Cardiac muscle cell (in vitro differentiated cells and primary cell): ENCODE results near the gene LIX1. TPM values are rescaled to one million over a fixed set of nuclear protein-coding genes. Genes with fewer than 3 reads are reported as not detected.

Experiments used
- DNase-seq, 2 donors: peaks; one replicate each; pipeline versions ENCODE4 v3.0.0 to v3.0.0-alpha.2; 2010 to 2017; ENCODE audit warnings: low read depth in 1 of 2, low spot score in 1 of 2
- H3K27ac ChIP-seq: fragments of 200-600 bp; sonication (generic); 2 replicates; pipeline ENCODE4 v1.5.1; 2016
- H3K27me3 ChIP-seq: fragments of 200-600 bp; sonication (generic); 2 replicates; pipeline ENCODE4 v1.6.0; 2016; ENCODE audit warnings: control low read depth
- H3K36me3 ChIP-seq: fragments of 200-600 bp; sonication (generic); 2 replicates; pipeline ENCODE4 v1.5.1; 2016; ENCODE audit warnings: control low read depth
- H3K4me1 ChIP-seq: fragments of 200-600 bp; sonication (generic); 2 replicates; pipeline ENCODE4 v1.8.1; 2017; ENCODE audit warnings: low read depth, mild to moderate bottlenecking, mixed run types
- H3K4me3 ChIP-seq: fragments of 200-600 bp; sonication (generic); 2 replicates; pipeline ENCODE4 v1.5.1; 2016; ENCODE audit warnings: mild to moderate bottlenecking
- H3K9me3 ChIP-seq: fragments of 200-600 bp; sonication (generic); 2 replicates; pipeline ENCODE4 v1.5.1; 2017; ENCODE audit warnings: low read depth, mild to moderate bottlenecking, control low read depth
- polyA plus RNA-seq: library from polyadenylated mRNA; unstranded; fragments of >200 nt; fragmentation: Nextera tagmentation; extraction: Ambion mirVana; gene quantifications from 2 replicates; pipeline ENCODE4 v1.2.1, GENCODE V29; 2016
- total RNA-seq: library from RNA; depleted of rRNA; stranded (reverse); fragments of >200 nt; gene quantifications from 2 replicates; pipeline ENCODE4 v1.2.3, GENCODE V29; 2016
- TF ChIP-seq, protein P1 (sequence below): IDR thresholded peaks from 2 replicates; pipeline ENCODE4 v1.5.1; 2012; ENCODE audit warnings: low read depth, mild to moderate bottlenecking, low read length

Gene LIX1
- total and polyA plus RNA-seq, 2 experiments from 2014 or later: 68.1 to 96.0 TPM

DNA sequence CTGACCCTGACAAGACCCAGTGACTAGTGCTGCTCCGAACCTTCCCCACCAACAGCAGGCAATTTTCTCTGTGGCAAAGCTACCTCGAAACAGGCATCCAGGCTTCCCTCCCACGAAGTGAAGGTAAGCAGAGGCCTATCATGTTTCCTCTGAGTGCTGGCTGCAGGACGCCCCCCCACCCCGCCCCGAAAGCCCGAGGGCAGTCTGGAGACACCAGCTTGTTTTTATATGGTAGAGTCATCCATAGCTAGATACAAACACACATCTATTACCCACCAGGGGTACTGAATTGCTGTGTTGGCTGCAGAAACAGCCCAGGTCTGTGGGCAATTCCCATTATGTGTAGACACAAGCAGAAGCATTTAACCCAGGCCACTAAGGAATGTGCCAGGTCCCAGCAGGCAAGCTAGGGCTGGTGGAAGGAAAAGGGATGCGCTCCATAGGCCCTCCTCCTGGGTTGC is 40.4 kb downstream of the LIX1 start:
- peak overlapping the region; percentile 84 for H3K27ac ChIP-seq
- TF ChIP-seq, protein P1, sequence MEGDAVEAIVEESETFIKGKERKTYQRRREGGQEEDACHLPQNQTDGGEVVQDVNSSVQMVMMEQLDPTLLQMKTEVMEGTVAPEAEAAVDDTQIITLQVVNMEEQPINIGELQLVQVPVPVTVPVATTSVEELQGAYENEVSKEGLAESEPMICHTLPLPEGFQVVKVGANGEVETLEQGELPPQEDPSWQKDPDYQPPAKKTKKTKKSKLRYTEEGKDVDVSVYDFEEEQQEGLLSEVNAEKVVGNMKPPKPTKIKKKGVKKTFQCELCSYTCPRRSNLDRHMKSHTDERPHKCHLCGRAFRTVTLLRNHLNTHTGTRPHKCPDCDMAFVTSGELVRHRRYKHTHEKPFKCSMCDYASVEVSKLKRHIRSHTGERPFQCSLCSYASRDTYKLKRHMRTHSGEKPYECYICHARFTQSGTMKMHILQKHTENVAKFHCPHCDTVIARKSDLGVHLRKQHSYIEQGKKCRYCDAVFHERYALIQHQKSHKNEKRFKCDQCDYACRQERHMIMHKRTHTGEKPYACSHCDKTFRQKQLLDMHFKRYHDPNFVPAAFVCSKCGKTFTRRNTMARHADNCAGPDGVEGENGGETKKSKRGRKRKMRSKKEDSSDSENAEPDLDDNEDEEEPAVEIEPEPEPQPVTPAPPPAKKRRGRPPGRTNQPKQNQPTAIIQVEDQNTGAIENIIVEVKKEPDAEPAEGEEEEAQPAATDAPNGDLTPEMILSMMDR: no peak
- H3K27me3 ChIP-seq: no peaks in the 10 kb centered on the region
- peaks cover 13% of the 10 kb centered on the region for H3K36me3 ChIP-seq
- H3K4me3 ChIP-seq: no peak overlapping the region
- H3K9me3 ChIP-seq: no peaks in the 10 kb centered on the region
- H3K4me1 ChIP-seq: peaks cover 51% of the 10 kb centered on the region
- DNase-seq: no peak

DNA sequence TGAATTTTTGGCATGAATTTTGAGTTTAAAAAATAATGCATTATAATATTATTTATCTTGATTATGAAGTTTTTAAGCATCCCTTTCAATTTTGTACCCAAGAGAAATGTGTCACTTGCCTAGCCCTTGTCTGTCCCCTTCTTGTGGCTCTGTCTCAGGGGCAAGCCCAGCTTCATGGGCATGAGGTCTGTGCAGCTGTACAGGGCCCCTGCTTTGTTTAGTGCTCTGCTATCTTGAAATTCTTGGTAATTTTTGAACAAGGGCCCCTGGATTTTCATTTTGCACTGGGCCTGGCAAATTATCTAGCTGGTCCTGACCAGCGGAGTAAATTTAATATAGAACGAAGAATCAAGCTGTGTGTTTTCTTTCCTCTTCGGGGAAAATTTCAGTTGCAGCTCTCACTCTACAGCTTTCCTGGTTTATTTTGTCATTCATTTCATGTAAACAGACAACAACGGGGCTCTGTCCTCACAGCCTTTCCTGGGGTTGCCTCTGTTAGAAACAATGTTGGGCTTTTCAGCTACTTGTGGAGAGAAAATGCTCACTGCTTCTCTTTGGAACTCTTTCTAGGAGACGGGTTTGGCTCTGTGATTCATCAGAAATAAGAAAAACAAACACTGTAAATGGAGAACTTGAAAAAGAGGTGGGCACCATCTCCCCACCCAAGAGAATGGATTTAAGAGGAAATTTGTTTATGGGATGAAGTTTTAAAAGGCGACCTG is 41.1 kb downstream of the LIX1 start:
- DNase-seq: no peak
- TF ChIP-seq, protein P1: no peak
- H3K4me1 ChIP-seq: peaks cover 44% of the 10 kb centered on the region
- H3K27me3 ChIP-seq: no peaks in the 10 kb centered on the region
- peak overlapping the region; percentile 84 for H3K27ac ChIP-seq
- H3K9me3 ChIP-seq: no peaks in the 10 kb centered on the region
- no peak overlapping the region for H3K4me3 ChIP-seq
- peaks cover 13% of the 10 kb centered on the region for H3K36me3 ChIP-seq

DNA sequence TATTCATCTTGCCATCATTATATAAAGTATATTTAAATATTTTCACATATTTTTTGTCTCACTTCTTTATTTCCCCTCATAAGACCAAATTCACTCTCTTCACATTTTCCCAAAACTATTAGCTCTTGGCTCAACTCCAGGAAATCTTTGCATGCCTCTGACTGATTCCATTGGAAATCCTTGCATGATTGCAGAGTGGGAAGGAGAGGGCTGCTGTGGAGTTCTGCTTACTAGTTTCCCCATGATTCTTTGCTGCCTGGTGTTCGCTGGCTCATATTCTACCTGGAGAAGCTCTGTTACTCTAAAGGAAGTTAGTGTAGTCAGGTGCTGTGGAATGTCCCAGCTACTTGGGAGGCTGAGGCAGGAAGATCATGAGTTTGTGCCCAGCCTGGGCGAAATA is 41.9 kb downstream of the LIX1 start:
- peak in 1 of 2 donors; percentile 35 for DNase-seq
- peak overlapping the region; percentile 19 for H3K27ac ChIP-seq
- H3K9me3 ChIP-seq: no peaks in the 10 kb centered on the region
- H3K4me1 ChIP-seq: peaks cover 35% of the 10 kb centered on the region
- H3K4me3 ChIP-seq: no peak overlapping the region
- no peaks in the 10 kb centered on the region for H3K27me3 ChIP-seq
- H3K36me3 ChIP-seq: peaks cover 21% of the 10 kb centered on the region
- TF ChIP-seq, protein P1: no peak

DNA sequence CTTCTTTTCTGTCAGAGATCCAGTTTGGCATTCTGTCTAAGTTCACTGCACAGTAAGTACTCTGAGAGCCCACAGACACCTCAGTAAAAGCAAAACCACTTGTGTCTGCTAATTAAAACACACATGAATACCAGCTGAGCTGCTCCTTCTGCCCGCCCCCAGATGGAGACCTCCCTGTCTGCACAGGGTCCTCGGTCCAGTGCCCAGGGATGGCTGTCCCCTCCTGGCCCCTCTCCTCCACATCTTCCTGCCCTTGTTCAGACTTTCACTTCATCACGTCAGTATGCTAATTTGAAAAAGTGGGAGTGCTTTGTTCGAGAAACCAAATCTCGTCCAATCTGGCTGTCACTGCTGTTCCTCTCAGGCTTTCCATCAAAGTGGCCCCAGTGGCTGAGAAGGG is 43.5 kb downstream of the LIX1 start:
- TF ChIP-seq, protein P1: no peak
- peak overlapping the region; percentile 38 for H3K27ac ChIP-seq
- no peaks in the 10 kb centered on the region for H3K9me3 ChIP-seq
- peaks cover 31% of the 10 kb centered on the region for H3K4me1 ChIP-seq
- H3K36me3 ChIP-seq: peaks cover 22% of the 10 kb centered on the region
- DNase-seq: peak in 1 of 2 donors; percentile 35
- H3K27me3 ChIP-seq: no peaks in the 10 kb centered on the region
- no peak overlapping the region for H3K4me3 ChIP-seq

DNA sequence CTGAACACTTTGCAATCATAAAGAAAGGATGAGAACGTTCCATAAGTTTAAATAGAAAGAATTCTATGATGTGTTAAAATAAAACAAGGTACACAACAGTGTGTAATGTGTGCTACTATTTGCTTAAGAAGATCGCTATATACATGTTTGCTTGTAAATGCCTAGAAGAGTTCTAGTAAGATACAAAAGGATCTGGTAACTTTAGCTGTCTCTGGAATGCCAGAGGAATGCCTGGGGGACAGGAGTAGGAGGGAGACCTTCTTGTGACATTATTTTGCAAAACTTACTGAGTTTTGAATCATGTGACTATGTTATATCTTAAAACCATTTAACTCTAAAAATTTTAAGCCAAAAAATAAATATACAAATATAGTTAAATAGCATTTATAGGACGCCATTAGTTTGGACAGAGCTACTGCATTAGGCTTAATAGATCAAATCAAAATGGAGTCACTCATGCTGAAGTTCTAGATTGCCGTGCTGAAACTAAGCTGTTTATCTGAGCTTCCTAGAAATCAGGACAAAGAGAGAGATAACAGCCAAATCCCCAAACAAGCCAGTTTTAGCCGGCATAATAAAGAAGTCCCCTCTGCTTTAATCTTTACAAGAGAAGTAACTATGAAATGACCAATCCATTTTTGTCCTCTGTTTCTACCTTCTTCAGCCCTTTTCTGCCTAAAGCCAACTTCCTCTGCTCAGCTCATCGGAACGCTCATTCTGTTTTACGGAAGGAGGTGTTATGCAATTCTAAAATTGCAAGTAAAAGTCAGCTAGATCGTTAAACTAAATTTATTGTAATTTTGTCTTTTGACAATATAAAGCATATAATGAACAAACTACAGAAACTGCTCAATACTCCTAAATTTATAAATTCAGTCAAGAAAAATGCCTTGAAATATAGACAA is 44.8 kb downstream of the LIX1 start:
- Histone ChIP-seq H3K27ac (peak overlapping the region; percentile 38), H3K4me3 (no peak overlapping the region), H3K9me3 (no peaks in the 10 kb centered on the region), H3K4me1 (peaks cover 31% of the 10 kb centered on the region), H3K36me3 (peaks cover 21% of the 10 kb centered on the region), H3K27me3 (no peaks in the 10 kb centered on the region)
- TF ChIP-seq, protein P1: no peak
- no peak for DNase-seq
